ENCODE measurements around the gene BANP. TPM values are rescaled to one million over a fixed set of nuclear protein-coding genes. Genes with fewer than 3 reads are reported as not detected.

Gene BANP
- total RNA-seq, 2 donors from 2014 or later = 35.8 to 39.8 TPM

- Mint-ChIP-seq H3K36me3 (ENCODE audit: insufficient read depth in 2 of 2) (peaks cover 2 to 8% of the 10 kb centered on the region in 2 donors), H3K4me3 (peak overlapping the region; percentile 23 to 88), H3K27ac (no peak overlapping the region), H3K27me3 (ENCODE audit: low read depth) (no peaks in the 10 kb centered on the region), H3K4me1 (ENCODE audit: low read depth) (peaks cover 90% of the 10 kb centered on the region), H3K9me3 (no peaks in the 10 kb centered on the region)
- ATAC-seq (replicated peaks in 1 of 2) = no peak
- DNase-seq = no peak
Observed at GRCh38 chr16:87958632-87959031, 7.4 kb downstream of the BANP start.

GRCh38 chr16:87959391-87959990, 8.3 kb downstream of the BANP start:
- H3K36me3 Mint-ChIP-seq (ENCODE audit: insufficient read depth in 2 of 2) = peaks cover 0 to 3% of the 10 kb centered on the region in 2 donors
- peaks cover 90% of the 10 kb centered on the region for H3K4me1 Mint-ChIP-seq (ENCODE audit: low read depth)
- ATAC-seq (replicated peaks in 1 of 2) (no peak), DNase-seq (peak in 1 of 2 donors; percentile 21)
- H3K9me3 Mint-ChIP-seq = no peaks in the 10 kb centered on the region
- H3K4me3 Mint-ChIP-seq = peak overlapping the region; percentile 88 to 89
- H3K27me3 Mint-ChIP-seq (ENCODE audit: low read depth) = no peaks in the 10 kb centered on the region
- peak overlapping the region; percentile 62 for H3K27ac Mint-ChIP-seq

GRCh38 chr16:87960296-87960695, 9.1 kb downstream of the BANP start:
- H3K4me3 Mint-ChIP-seq = peak overlapping the region; percentile 88 to 89
- no peak overlapping the region for H3K27ac Mint-ChIP-seq
- peaks cover 90% of the 10 kb centered on the region for H3K4me1 Mint-ChIP-seq (ENCODE audit: low read depth)
- no peaks in the 10 kb centered on the region for H3K27me3 Mint-ChIP-seq (ENCODE audit: low read depth)
- DNase-seq (no peak), ATAC-seq (replicated peaks in 1 of 2) (no peak)
- H3K9me3 Mint-ChIP-seq = no peaks in the 10 kb centered on the region
- H3K36me3 Mint-ChIP-seq (ENCODE audit: insufficient read depth in 2 of 2) = peaks cover 0 to 6% of the 10 kb centered on the region in 2 donors

GRCh38 chr16:87960852-87961251, 9.6 kb downstream of the BANP start:
- Mint-ChIP-seq H3K4me1 (ENCODE audit: low read depth) (peaks cover 90% of the 10 kb centered on the region), H3K27ac (peak overlapping the region; percentile 21), H3K36me3 (ENCODE audit: insufficient read depth in 2 of 2) (peaks cover 0 to 6% of the 10 kb centered on the region in 2 donors), H3K27me3 (ENCODE audit: low read depth) (no peaks in the 10 kb centered on the region), H3K9me3 (no peaks in the 10 kb centered on the region), H3K4me3 (peak overlapping the region; percentile 88 to 89)
- DNase-seq (no peak), ATAC-seq (replicated peaks in 1 of 2) (no peak)

- Mint-ChIP-seq H3K27me3 (ENCODE audit: low read depth) (no peaks in the 10 kb centered on the region), H3K27ac (no peak overlapping the region), H3K4me3 (peak overlapping the region in 1 of 2 donors; percentile 10), H3K9me3 (no peaks in the 10 kb centered on the region), H3K36me3 (ENCODE audit: insufficient read depth in 2 of 2) (peaks cover 0 to 6% of the 10 kb centered on the region in 2 donors), H3K4me1 (ENCODE audit: low read depth) (peaks cover 90% of the 10 kb centered on the region)
- ATAC-seq (replicated peaks in 1 of 2) = no peak
- no peak for DNase-seq
Observed at GRCh38 chr16:87961623-87962022, 10.4 kb downstream of the BANP start.

GRCh38 chr16:87963400-87963799, 12.2 kb downstream of the BANP start:
- ATAC-seq (replicated peaks in 1 of 2) = peak; percentile 98 to 99
- Mint-ChIP-seq H3K27ac (peak overlapping the region; percentile 72), H3K4me3 (peak overlapping the region; percentile 68 to 73), H3K27me3 (ENCODE audit: low read depth) (no peaks in the 10 kb centered on the region), H3K9me3 (no peaks in the 10 kb centered on the region), H3K4me1 (ENCODE audit: low read depth) (peaks cover 80% of the 10 kb centered on the region), H3K36me3 (ENCODE audit: insufficient read depth in 2 of 2) (peaks cover 0 to 3% of the 10 kb centered on the region in 2 donors)
- peak; percentile 78 to 80 for DNase-seq

GRCh38 chr16:87964049-87964659, 12.9 kb downstream of the BANP start:
- Mint-ChIP-seq H3K9me3 (no peaks in the 10 kb centered on the region), H3K27ac (peak overlapping the region; percentile 72), H3K27me3 (ENCODE audit: low read depth) (no peaks in the 10 kb centered on the region), H3K4me3 (peak overlapping the region; percentile 68 to 73), H3K36me3 (ENCODE audit: insufficient read depth in 2 of 2) (peaks cover 0 to 3% of the 10 kb centered on the region in 2 donors), H3K4me1 (ENCODE audit: low read depth) (peaks cover 80% of the 10 kb centered on the region)
- ATAC-seq (replicated peaks in 1 of 2) (no peak), DNase-seq (no peak)

GRCh38 chr16:87965417-87965816, 14.2 kb downstream of the BANP start:
- Mint-ChIP-seq H3K27me3 (ENCODE audit: low read depth) (no peaks in the 10 kb centered on the region), H3K36me3 (ENCODE audit: insufficient read depth in 2 of 2) (peaks cover 0 to 3% of the 10 kb centered on the region in 2 donors), H3K4me3 (no peak overlapping the region), H3K4me1 (ENCODE audit: low read depth) (peaks cover 79% of the 10 kb centered on the region), H3K9me3 (no peaks in the 10 kb centered on the region), H3K27ac (peak overlapping the region; percentile 77)
- DNase-seq = no peak
- ATAC-seq (replicated peaks in 1 of 2) = no peak

- Mint-ChIP-seq H3K36me3 (ENCODE audit: insufficient read depth in 2 of 2) (peaks cover 3 to 8% of the 10 kb centered on the region in 2 donors), H3K9me3 (peaks cover under 1 to 3% of the 10 kb centered on the region in 2 donors), H3K4me3 (peak overlapping the region; percentile 48 to 70), H3K27ac (peak overlapping the region; percentile 55), H3K4me1 (ENCODE audit: low read depth) (peaks cover 79% of the 10 kb centered on the region), H3K27me3 (ENCODE audit: low read depth) (no peaks in the 10 kb centered on the region)
- ATAC-seq (replicated peaks in 1 of 2) = no peak
- DNase-seq = no peak
Observed at GRCh38 chr16:87966064-87966645, 14.9 kb downstream of the BANP start.

GRCh38 chr16:87966685-87967185, 15.5 kb downstream of the BANP start:
- Mint-ChIP-seq H3K27ac (peak overlapping the region; percentile 55), H3K4me1 (ENCODE audit: low read depth) (peaks cover 79% of the 10 kb centered on the region), H3K36me3 (ENCODE audit: insufficient read depth in 2 of 2) (peaks cover 9 to 14% of the 10 kb centered on the region in 2 donors), H3K9me3 (peaks cover 6 to 8% of the 10 kb centered on the region in 2 donors), H3K27me3 (ENCODE audit: low read depth) (no peaks in the 10 kb centered on the region), H3K4me3 (peak overlapping the region; percentile 48 to 70)
- ATAC-seq (replicated peaks in 1 of 2) (no peak), DNase-seq (no peak)

GRCh38 chr16:87968541-87968940, 17.3 kb downstream of the BANP start:
- H3K27ac Mint-ChIP-seq = no peak overlapping the region
- DNase-seq (no peak), ATAC-seq (replicated peaks in 1 of 2) (no peak)
- peaks cover 17 to 30% of the 10 kb centered on the region in 2 donors for H3K36me3 Mint-ChIP-seq (ENCODE audit: insufficient read depth in 2 of 2)
- peaks cover 8 to 18% of the 10 kb centered on the region in 2 donors for H3K9me3 Mint-ChIP-seq
- peaks cover 75% of the 10 kb centered on the region for H3K4me1 Mint-ChIP-seq (ENCODE audit: low read depth)
- peak overlapping the region in 1 of 2 donors; percentile 35 for H3K4me3 Mint-ChIP-seq
- no peaks in the 10 kb centered on the region for H3K27me3 Mint-ChIP-seq (ENCODE audit: low read depth)

- H3K4me1 Mint-ChIP-seq (ENCODE audit: low read depth) = peaks cover 62% of the 10 kb centered on the region
- no peaks in the 10 kb centered on the region for H3K27me3 Mint-ChIP-seq (ENCODE audit: low read depth)
- no peak for DNase-seq
- H3K9me3 Mint-ChIP-seq = peaks cover 8 to 18% of the 10 kb centered on the region in 2 donors
- H3K27ac Mint-ChIP-seq = no peak overlapping the region
- no peak overlapping the region for H3K4me3 Mint-ChIP-seq
- no peak for ATAC-seq (replicated peaks in 1 of 2)
- H3K36me3 Mint-ChIP-seq (ENCODE audit: insufficient read depth in 2 of 2) = peaks cover 17 to 26% of the 10 kb centered on the region in 2 donors
Observed at GRCh38 chr16:87970186-87970585, 19.0 kb downstream of the BANP start.

- ATAC-seq (replicated peaks in 1 of 2) = no peak
- peak overlapping the region; percentile 88 for H3K27ac Mint-ChIP-seq
- DNase-seq = no peak
- H3K4me3 Mint-ChIP-seq = no peak overlapping the region
- no peaks in the 10 kb centered on the region for H3K27me3 Mint-ChIP-seq (ENCODE audit: low read depth)
- H3K9me3 Mint-ChIP-seq = peaks cover 8 to 18% of the 10 kb centered on the region in 2 donors
- peaks cover 52% of the 10 kb centered on the region for H3K4me1 Mint-ChIP-seq (ENCODE audit: low read depth)
- H3K36me3 Mint-ChIP-seq (ENCODE audit: insufficient read depth in 2 of 2) = peaks cover 17 to 29% of the 10 kb centered on the region in 2 donors
Observed at GRCh38 chr16:87971933-87972332, 20.7 kb downstream of the BANP start.
